Stimulated activated naive CD4-positive, alpha-beta T cell (primary cell): ENCODE results near the gene UBE2QL1.

ENCODE experiments used
- DNase-seq, 6 experiments: peaks; one replicate each; lab custom pipeline; 2025; lab: John Stamatoyannopoulos, UW

UBE2QL1 gene

DNA sequence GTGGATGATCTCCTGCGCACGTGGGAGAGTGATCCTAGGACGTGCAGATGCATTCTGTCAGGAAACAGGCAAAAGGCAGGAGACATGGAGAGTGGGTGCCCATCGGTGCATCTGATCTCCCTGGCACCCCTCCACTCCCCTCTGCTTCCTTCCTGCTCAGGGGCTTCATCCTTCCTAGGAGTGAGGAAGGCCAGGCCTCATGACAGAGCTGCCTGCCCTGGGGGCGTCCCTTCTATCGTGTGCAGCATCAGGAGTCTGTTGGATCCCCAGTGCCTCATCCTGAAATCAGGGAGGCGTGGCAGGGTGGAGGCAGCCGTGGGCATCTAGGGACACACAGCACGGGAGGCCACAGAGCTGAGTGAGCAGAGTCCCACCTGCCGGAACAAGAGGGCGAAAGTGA is 30.1 kb downstream of the UBE2QL1 start:
- DNase-seq: no peak

GRCh38 chr5:6480133-6481051 is 31.7 kb downstream of the UBE2QL1 start:
- DNase-seq: no peak

GRCh38 chr5:6482735-6483134 is 34.1 kb downstream of the UBE2QL1 start:
- DNase-seq: no peak

- no peak for DNase-seq
These were observed 35.3 kb downstream of the UBE2QL1 start for GRCh38 chr5:6483880-6484382.

GRCh38 chr5:6484446-6484845 is 35.8 kb downstream of the UBE2QL1 start:
- no peak for DNase-seq

DNA sequence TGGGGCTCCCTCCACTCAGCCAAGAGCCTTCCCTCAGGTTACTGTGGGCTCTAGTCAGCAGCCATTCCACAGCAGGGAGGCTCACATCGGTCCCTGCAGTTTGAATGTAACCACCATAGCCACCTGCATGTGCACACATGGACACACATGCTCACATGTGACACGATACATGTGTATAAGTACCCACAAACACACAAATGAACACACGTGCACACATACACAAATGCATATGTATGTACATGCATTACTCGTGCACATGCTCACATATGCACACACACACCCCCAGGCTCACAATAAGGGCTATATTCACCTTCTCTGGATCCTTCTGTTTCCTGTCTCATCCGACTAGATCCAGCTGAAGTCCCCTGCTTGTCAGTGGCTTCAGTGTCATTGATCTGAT is 36.2 kb downstream of the UBE2QL1 start:
- DNase-seq: no peak

GRCh38 chr5:6485441-6485840 is 36.8 kb downstream of the UBE2QL1 start:
- DNase-seq: peak in 3 of 6 experiments; percentile 21 to 30 (median 26)

DNA sequence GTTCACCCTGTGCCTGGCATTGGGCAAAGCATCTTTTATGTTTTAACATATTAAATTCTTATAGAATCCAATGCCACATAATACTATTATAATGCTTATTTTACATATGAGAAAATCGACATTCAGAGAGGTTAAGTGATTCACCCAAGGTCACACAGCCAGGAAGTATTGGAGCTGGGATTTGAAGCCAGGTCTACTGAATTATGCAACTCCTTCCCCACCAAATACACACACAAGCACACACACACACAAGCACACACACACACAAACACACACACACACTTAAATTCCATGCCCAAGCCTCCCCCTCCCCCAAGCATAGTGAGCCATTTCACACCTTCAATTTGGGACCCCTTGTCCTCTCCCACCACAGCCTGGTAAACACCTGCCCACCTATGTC is 37.4 kb downstream of the UBE2QL1 start:
- no peak for DNase-seq

GRCh38 chr5:6487081-6487480 is 38.4 kb downstream of the UBE2QL1 start:
- no peak for DNase-seq

GRCh38 chr5:6488021-6488420 is 39.4 kb downstream of the UBE2QL1 start:
- no peak for DNase-seq

DNA sequence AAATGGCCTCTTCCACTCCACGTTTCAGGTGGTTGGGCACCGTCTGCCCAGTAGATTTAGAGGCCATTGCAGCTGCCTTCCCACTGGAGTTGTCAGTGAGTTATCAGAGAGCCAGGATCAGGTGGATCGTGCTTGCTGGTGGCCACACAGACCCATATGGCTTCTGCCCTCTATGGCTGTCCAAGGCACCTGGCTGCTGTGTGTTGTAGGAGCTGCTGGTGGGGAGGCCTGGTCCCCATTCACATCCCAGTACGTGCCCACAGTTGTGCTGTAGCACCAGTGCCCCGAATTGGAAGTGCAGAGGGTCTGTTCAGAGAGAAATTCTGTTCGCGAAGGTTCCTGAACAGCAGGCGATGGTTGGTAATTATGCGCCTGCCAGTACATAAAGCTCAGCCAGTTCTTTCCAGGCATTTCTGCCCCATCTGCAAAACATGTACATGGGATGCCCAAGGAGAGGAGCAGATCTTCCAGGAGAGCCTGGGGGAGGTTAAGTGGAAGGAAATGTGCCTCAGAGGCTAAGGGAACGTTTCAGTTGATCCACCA is 41.1 kb downstream of the UBE2QL1 start:
- no peak for DNase-seq

- no peak for DNase-seq
These were observed 41.6 kb downstream of the UBE2QL1 start for GRCh38 chr5:6490246-6490645.

- no peak for DNase-seq
These were observed 42.0 kb downstream of the UBE2QL1 start for GRCh38 chr5:6490693-6491092.

DNA sequence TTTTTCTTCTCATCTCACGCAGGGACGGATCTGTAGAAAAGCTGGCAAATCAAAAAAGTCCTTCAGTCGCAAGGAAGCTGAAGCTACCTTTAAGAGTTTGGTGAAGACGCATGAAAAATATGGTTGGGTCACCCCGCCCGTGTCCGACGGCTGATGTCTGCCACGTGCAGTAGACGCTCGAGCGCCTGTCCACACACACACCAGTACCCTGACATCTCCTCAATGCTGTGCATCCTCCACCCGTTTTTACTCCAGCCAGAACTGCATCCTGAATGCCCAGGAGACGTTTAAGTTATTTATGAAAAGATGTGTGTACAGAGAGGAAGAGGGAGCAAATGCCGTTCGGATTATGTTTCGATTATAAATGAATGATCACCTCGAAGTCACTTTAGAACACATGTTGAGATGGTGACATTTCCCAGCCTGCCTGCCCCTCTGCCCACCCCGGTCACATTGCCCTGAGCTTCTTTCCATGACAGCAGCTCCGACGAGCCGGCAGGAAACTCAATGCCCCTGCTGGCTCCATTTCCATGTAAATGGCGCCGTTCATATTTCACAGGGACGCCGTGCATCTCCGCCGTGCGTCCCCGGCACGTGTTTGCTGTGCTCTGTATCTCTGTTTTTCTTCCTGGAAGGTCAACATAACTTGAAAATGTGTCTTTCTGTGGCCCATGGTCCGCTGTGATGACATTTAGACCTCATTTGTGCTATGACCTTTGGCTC is 42.7 kb downstream of the UBE2QL1 start:
- no peak for DNase-seq

DNA sequence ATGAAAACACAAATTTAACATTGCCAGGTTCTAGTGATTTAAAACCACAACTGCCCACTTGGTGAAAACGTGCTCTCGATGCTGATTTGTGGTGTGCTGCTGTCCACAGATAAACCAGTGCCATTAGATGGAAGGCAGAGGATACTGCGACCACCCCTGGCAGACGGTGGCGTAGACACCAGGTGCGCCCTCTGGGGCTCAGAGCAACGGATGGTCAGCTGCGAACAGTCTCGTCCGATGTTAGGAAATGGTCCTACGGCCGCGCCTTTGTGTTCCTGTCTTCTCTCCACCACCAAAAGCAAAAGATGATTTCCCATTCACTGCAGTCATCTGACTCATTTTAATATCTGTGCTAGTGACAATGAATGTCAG is 43.2 kb downstream of the UBE2QL1 start:
- no peak for DNase-seq

DNA sequence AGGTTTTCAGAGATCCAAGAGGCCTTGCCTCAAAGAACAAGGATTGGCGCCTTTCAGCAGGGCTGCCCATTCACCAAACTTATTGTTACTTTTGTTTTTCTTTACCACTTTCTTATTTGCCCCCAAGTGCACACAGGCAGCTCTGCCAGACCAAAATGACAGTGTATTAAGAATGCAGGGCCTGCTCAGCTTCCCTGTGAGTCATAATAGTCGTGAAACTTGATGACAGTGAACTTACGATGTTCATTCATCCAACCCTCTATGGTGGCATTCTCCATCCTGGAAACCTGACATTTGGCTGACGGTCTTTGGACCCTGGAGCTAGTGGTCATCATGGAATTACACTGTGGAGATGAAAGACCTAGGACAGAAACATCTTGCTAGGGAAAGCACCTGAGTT is 44.3 kb downstream of the UBE2QL1 start:
- no peak for DNase-seq

DNA sequence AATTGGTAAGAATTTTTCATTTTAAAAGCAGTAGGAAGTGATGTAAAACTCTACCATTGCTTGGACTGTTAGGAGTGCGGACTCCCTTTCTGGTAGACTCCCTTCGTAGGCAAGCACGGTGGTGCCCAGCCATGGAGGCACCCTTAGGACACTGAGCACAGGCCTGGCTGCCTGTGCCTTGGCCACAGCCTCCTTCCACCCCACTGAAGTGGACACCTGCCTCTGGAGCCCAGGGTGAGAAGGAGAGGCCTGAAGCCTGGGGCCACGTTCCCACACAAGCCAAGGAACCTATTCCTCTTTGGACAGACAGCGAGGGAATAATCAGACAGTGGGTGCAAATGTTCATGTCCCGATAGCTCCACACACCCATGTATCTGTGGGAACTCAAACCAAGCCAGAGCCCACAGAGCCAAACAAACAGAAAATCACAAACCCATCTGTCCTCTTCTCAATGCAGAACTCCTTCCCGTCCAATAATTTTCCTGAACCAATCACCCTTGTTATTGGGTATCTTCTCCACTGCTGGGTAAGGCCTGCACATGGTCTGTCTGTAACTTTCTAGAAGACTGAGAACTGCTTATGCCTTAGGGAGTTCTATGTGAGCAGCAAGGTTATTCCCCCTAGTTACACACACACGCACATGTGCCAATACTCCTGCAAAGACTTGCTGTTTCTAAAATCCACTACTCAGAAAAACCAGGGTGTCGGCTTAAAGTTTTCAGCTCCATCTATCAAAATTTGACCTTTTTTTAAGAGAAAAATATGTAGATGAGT is 45.2 kb downstream of the UBE2QL1 start:
- DNase-seq: no peak

DNA sequence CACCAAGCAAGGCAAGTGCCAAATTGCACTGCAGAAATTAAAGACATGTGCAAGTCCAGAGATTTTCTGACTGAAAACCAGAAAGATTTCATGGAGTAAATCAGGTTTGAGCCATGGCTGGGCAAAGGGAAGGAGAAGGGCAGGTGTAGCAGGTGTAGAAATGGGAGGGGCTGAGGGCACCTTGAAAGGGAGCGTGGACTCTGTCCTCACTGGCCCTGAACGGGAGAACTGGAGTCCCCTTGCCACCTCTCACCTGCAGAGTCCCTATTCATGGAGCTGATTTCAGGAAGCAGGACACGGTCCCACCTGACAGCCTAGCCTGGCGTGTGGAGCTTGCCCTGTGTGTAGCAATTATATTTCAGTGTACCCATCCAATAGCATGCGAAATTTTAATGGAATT is 46.3 kb downstream of the UBE2QL1 start:
- DNase-seq: no peak

GRCh38 chr5:6495433-6496206 is 47.0 kb downstream of the UBE2QL1 start:
- DNase-seq: no peak

DNA sequence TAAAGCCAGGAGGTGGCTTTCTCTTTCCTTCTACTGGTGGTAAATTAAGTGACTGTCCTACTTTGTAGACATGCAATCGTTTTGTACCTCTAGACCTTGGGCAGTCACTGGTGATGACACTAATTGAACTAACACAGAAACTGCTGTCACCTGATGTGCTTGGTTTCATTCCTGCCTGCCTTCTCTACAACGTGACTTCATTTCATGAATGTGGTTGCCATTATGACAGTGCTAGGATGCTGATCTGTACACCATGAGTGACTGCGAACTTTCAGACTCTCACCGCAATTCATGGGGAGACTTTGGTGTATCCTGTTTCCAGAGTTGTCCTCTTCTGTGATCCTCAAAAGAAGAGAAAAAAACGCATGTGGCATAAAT is 47.5 kb downstream of the UBE2QL1 start:
- no peak for DNase-seq

GRCh38 chr5:6496636-6497035 is 48.0 kb downstream of the UBE2QL1 start:
- DNase-seq: no peak
